ENCODE measurements around the gene ENO2.
"Not testable (repeated sequence)": the region's sequence is repeated elsewhere in the genome, so short reads cannot be mapped to it uniquely, and the experiment has no call there.

The ENO2 gene

DNA sequence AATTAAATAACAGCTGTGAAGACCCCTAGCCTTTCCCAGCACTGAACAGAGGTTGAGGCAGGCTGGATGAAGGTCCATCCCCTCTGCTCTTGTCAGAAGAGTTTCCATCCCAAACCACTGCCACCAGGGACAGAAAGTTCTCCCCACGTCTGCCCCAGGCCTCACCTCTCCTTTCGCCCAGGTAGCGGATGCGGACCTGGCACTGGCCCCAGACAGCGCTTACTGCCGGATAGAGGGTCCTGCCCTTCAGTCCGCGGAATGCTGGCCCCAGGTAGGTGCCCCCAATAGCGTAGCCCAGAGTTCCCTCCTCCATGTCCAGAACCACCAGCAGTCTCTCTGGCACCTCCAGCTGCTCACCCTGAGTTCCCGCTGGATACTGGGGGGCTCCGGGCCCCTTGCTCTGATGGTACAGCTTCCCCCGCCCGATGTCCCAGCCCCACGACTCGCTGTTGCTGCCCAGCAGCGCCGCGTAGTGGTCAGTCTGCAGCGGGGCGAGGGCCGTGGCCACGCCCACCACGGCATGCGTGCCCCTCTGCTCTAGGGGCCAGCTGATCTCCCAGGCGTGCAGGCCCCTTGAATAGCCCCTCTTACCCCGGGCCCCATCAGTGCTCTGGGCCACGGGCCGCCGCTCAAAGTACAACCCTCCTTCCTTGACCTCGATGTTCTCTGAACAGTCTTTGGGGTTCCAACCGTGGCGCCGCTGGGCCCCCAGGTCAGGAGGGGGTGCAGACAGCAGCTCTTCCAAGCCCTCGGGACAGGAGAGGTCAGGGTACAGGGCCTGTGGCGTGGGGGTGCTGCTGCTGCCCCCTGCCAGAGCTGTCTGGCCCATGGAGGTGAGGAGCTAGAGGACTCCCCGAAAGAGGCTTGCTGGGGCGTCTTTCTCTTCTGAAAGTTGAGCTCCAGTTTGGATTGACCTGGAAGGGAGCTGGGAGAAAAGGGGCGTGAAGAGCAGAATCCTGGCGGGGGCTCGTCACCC lies 42.0 kb upstream of the ENO2 start:
- Histone ChIP-seq H3K23ac (ENCODE audit: low read depth, low read length, poor library complexity) (peak overlapping the region; percentile 70), H2AFZ (ENCODE audit: low read length) (peak overlapping the region; percentile 78), H3K4me2 (ENCODE audit: insufficient read depth, low read length, poor library complexity, severe bottlenecking) (peak overlapping the region; percentile 100), H3K4me1 (ENCODE audit: control insufficient read depth in 2 of 2, insufficient read depth in 1 of 2, low read depth in 1 of 2, low read length in 2 of 2) (peaks cover 10% of the 10 kb centered on the region in 2 donors), H4K8ac (ENCODE audit: low read depth, low read length) (no peak overlapping the region), H3K18ac (ENCODE audit: low read length) (peak overlapping the region; percentile 88), H2BK120ac (ENCODE audit: low read depth, low read length) (no peak overlapping the region), H3K79me1 (ENCODE audit: low read depth, low read length) (peaks cover 8% of the 10 kb centered on the region), H3K4ac (ENCODE audit: low read length) (no peak overlapping the region), H3K36me3 (replicated peaks in 1 of 2; ENCODE audit: control insufficient read depth in 2 of 2, insufficient read depth in 2 of 2, low read length in 2 of 2) (peaks cover 15 to 45% of the 10 kb centered on the region in 2 donors), H3K4me3 (ENCODE audit: low read length in 2 of 2) (peak overlapping the region; percentile 81 to 90), H2AK5ac (ENCODE audit: low read depth, low read length) (peak overlapping the region; percentile 79), H2BK12ac (ENCODE audit: low read length) (no peak overlapping the region), H3K14ac (ENCODE audit: low read length) (no peak overlapping the region), H3K9ac (ENCODE audit: low read depth, low read length, poor library complexity) (peak overlapping the region; percentile 94), H3K27me3 (ENCODE audit: control insufficient read depth in 3 of 3, insufficient read depth in 3 of 3, low read depth in 1 of 3, low read length in 3 of 3) (no peaks in the 10 kb centered on the region), H3K9me3 (replicated peaks in 1 of 2; ENCODE audit: control insufficient read depth in 2 of 2, insufficient read depth in 1 of 2, low read depth in 1 of 2, low read length in 2 of 2) (no peaks in the 10 kb centered on the region), H2BK15ac (ENCODE audit: low read length) (peak overlapping the region; percentile 76), H2BK5ac (ENCODE audit: low read length) (peak overlapping the region; percentile 89), H3K27ac (replicated peaks; ENCODE audit: low read length) (peak overlapping the region; percentile 70), H4K91ac (ENCODE audit: low read depth, low read length, poor library complexity) (no peak overlapping the region)
- WGBS, 2 donors (ENCODE audit: extremely low coverage in 2 of 2, insufficient read length in 2 of 2, insufficient replicate concordance in 1 of 2) = no CpG with 5 or more reads among the region's 40 CpGs
- peak; percentile 87 for DNase-seq (ENCODE audit: low spot score)

DNA sequence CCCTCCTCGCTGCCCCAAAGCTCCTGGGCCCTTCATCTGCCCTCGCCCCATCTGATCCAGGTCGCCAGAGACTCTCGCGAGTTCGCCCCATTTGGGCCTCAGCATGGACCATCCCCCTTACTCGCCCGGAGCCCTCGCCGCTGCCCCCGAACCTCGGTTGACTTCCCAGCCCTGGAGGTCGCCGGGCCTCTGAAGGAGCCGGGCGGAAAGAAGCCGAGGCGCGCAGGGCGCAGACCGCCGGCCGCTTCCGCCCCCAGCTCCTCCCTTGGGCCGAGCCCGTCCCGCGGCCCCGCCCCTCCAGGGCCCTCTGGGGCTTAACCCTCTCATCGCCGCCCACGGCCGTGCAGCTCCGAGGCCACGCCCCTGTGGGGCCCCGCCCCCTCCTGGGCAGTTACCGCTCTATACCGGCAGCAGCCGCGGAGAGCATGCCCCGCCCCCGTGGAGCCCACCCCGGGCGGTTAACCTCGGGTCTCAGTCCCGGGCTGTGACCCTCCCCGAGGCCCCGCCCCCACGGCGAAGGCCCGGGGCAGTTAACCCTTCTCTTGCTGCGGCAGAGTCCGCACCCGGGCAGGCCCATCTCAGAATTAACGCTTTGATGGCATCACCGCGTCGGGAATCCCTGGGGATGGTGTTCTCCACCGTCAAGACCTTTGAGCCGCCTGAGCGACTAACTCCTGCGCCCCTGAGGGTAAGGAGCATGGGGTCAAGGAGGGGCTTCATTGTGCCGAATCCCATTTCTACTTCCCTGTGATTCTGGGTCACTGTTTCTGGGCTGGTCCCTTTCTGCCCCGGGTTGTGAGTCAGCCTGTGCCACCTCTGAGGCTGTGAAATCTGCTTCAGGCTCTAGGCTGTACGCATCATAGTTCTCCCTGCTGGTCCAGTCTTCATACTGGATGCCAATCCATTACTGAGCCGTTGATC lies 41.0 kb upstream of the ENO2 start, which contains the start of gene SPSB2:
SPSB2 (minus strand) TSS at position 210 of the 921 bp plus-strand sequence. CDS start 402 bp downstream, outside the sequence.
- H2BK120ac ChIP-seq (ENCODE audit: low read depth, low read length) = no peak within 1 kb of the TSS
- H3K18ac ChIP-seq (ENCODE audit: low read length) = peak within 1 kb of the TSS; percentile 88
- no peaks in the 10 kb centered on the region for H3K27me3 ChIP-seq (ENCODE audit: control insufficient read depth in 3 of 3, insufficient read depth in 3 of 3, low read depth in 1 of 3, low read length in 3 of 3)
- peak within 1 kb of the TSS; percentile 76 for H2BK15ac ChIP-seq (ENCODE audit: low read length)
- peaks cover 15 to 46% of the 10 kb centered on the region in 2 donors for H3K36me3 ChIP-seq (replicated peaks in 1 of 2; ENCODE audit: control insufficient read depth in 2 of 2, insufficient read depth in 2 of 2, low read length in 2 of 2)
- H4K8ac ChIP-seq (ENCODE audit: low read depth, low read length) = no peak within 1 kb of the TSS
- no peak within 1 kb of the TSS for H3K4ac ChIP-seq (ENCODE audit: low read length)
- peak within 1 kb of the TSS; percentile 79 for H2AK5ac ChIP-seq (ENCODE audit: low read depth, low read length)
- peak within 1 kb of the TSS; percentile 81 to 90 for H3K4me3 ChIP-seq (ENCODE audit: low read length in 2 of 2)
- no CpG with 5 or more reads among the region's 66 CpGs for WGBS, 2 donors (ENCODE audit: extremely low coverage in 2 of 2, insufficient read length in 2 of 2, insufficient replicate concordance in 1 of 2)
- H2AFZ ChIP-seq (ENCODE audit: low read length) = peak within 1 kb of the TSS; percentile 91
- no peak within 1 kb of the TSS for H3K14ac ChIP-seq (ENCODE audit: low read length)
- DNase-seq (ENCODE audit: low spot score) = peak; percentile 99
- no peak within 1 kb of the TSS for H4K91ac ChIP-seq (ENCODE audit: low read depth, low read length, poor library complexity)
- H3K27ac ChIP-seq (replicated peaks; ENCODE audit: low read length) = peak within 1 kb of the TSS; percentile 70
- H2BK5ac ChIP-seq (ENCODE audit: low read length) = peak within 1 kb of the TSS; percentile 89
- peak within 1 kb of the TSS; percentile 94 for H3K9ac ChIP-seq (ENCODE audit: low read depth, low read length, poor library complexity)
- peaks cover 9 to 10% of the 10 kb centered on the region in 2 donors for H3K4me1 ChIP-seq (ENCODE audit: control insufficient read depth in 2 of 2, insufficient read depth in 1 of 2, low read depth in 1 of 2, low read length in 2 of 2)
- peaks cover 8% of the 10 kb centered on the region for H3K79me1 ChIP-seq (ENCODE audit: low read depth, low read length)
- H3K9me3 ChIP-seq (replicated peaks in 1 of 2; ENCODE audit: control insufficient read depth in 2 of 2, insufficient read depth in 1 of 2, low read depth in 1 of 2, low read length in 2 of 2) = no peaks in the 10 kb centered on the region
- no peak within 1 kb of the TSS for H2BK12ac ChIP-seq (ENCODE audit: low read length)
- peak within 1 kb of the TSS; percentile 98 for H3K23ac ChIP-seq (ENCODE audit: low read depth, low read length, poor library complexity)
- peak within 1 kb of the TSS; percentile 100 for H3K4me2 ChIP-seq (ENCODE audit: insufficient read depth, low read length, poor library complexity, severe bottlenecking)

DNA sequence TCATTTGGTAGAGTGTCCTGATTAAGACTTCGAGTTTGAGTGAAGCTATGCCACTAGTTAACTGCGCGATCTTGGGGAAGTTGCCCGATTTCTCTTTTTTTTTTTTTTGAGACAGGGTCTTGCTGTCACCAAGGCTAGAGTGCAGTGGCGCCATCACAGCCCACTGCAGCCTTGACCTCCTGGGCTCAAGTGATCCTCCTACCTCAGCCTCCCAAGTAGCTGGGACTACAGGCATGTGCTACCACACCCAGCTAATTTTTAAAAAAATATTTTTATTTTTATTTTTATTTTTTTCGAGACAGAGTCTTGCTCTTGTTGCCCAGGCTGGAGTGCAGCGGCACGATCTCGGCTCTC lies 40.4 kb upstream of the ENO2 start:
- H2BK15ac ChIP-seq (ENCODE audit: low read length); H3K79me1 ChIP-seq (ENCODE audit: low read depth, low read length); H3K14ac ChIP-seq (ENCODE audit: low read length); H3K9me3 ChIP-seq (replicated peaks in 1 of 2; ENCODE audit: control insufficient read depth in 2 of 2, insufficient read depth in 1 of 2, low read depth in 1 of 2, low read length in 2 of 2); DNase-seq (ENCODE audit: low spot score); H3K4me1 ChIP-seq (ENCODE audit: control insufficient read depth in 2 of 2, insufficient read depth in 1 of 2, low read depth in 1 of 2, low read length in 2 of 2); H3K23ac ChIP-seq (ENCODE audit: low read depth, low read length, poor library complexity); H3K18ac ChIP-seq (ENCODE audit: low read length); H3K4ac ChIP-seq (ENCODE audit: low read length); H2BK12ac ChIP-seq (ENCODE audit: low read length); H4K91ac ChIP-seq (ENCODE audit: low read depth, low read length, poor library complexity); H2AK5ac ChIP-seq (ENCODE audit: low read depth, low read length); H2BK120ac ChIP-seq (ENCODE audit: low read depth, low read length); H2BK5ac ChIP-seq (ENCODE audit: low read length); H3K27me3 ChIP-seq (ENCODE audit: control insufficient read depth in 3 of 3, insufficient read depth in 3 of 3, low read depth in 1 of 3, low read length in 3 of 3); H4K8ac ChIP-seq (ENCODE audit: low read depth, low read length): not testable (repeated sequence)
- WGBS, 2 donors (ENCODE audit: extremely low coverage in 2 of 2, insufficient read length in 2 of 2, insufficient replicate concordance in 1 of 2) = no CpG with 5 or more reads among the region's 9 CpGs
- H3K36me3 ChIP-seq (replicated peaks in 1 of 2; ENCODE audit: control insufficient read depth in 2 of 2, insufficient read depth in 2 of 2, low read length in 2 of 2) = peaks cover 15 to 44% of the 10 kb centered on the region in 2 donors
- H2AFZ ChIP-seq (ENCODE audit: low read length) = peak overlapping the region; percentile 91
- H3K4me2 ChIP-seq (ENCODE audit: insufficient read depth, low read length, poor library complexity, severe bottlenecking) = peak overlapping the region; percentile 39
- peak overlapping the region; percentile 59 for H3K27ac ChIP-seq (replicated peaks; ENCODE audit: low read length)
- H3K9ac ChIP-seq (ENCODE audit: low read depth, low read length, poor library complexity) = peak overlapping the region; percentile 87
- peak overlapping the region; percentile 62 to 78 for H3K4me3 ChIP-seq (ENCODE audit: low read length in 2 of 2)
